ENCODE results near the gene SLC19A3.
"Not testable (repeated sequence)": the region's sequence is repeated elsewhere in the genome, so short reads cannot be mapped to it uniquely, and the experiment has no call there.

Gene SLC19A3

GRCh38 chr2:227748079-227748478 lies 30.3 kb upstream of the SLC19A3 start:
- no peak for TF ChIP-seq POLR2A (IDR thresholded peaks at IDR 0.05; ENCODE audit: extremely low read depth, insufficient read length)
- no peak for TF ChIP-seq MAX (IDR thresholded peaks at IDR 0.05; ENCODE audit: low read depth, low read length)
- TF ChIP-seq MYC (IDR thresholded peaks at IDR 0.05; ENCODE audit: low read depth, low read length) = no peak
- TF ChIP-seq CTCF (IDR thresholded peaks at IDR 0.05; ENCODE audit: low read depth, low read length) = peak; percentile 40
- peak; percentile 41 for DNase-seq (ENCODE audit: low read depth)
- no peak overlapping the region for H3K4me3 ChIP-seq (ENCODE audit: low read depth, low read length)

GRCh38 chr2:227745594-227745993 lies 27.8 kb upstream of the SLC19A3 start, which contains the start of gene SCYGR8:
Gene SCYGR8 (plus strand): TSS chr2:227745894. CDS start chr2:227745894, 0 bp downstream.
- H3K4me3 ChIP-seq (ENCODE audit: low read depth, low read length) = no peak within 1 kb of the TSS
- no peak for DNase-seq (ENCODE audit: low read depth)
- no peak for TF ChIP-seq MYC (IDR thresholded peaks at IDR 0.05; ENCODE audit: low read depth, low read length)
- TF ChIP-seq MAX (IDR thresholded peaks at IDR 0.05; ENCODE audit: low read depth, low read length) = no peak
- no peak for TF ChIP-seq CTCF (IDR thresholded peaks at IDR 0.05; ENCODE audit: low read depth, low read length)
- TF ChIP-seq POLR2A (IDR thresholded peaks at IDR 0.05; ENCODE audit: extremely low read depth, insufficient read length) = no peak

- TF ChIP-seq CTCF (IDR thresholded peaks at IDR 0.05; ENCODE audit: low read depth, low read length) = peak; percentile 31
- DNase-seq (ENCODE audit: low read depth) = peak; percentile 39
- not testable (repeated sequence) for H3K4me3 ChIP-seq (ENCODE audit: low read depth, low read length)
These were observed 22.9 kb upstream of the SLC19A3 start for GRCh38 chr2:227740705-227741104.

GRCh38 chr2:227739351-227739750 lies 21.5 kb upstream of the SLC19A3 start:
- no peak for DNase-seq (ENCODE audit: low read depth)
- TF ChIP-seq MYC (IDR thresholded peaks at IDR 0.05; ENCODE audit: low read depth, low read length) = no peak
- TF ChIP-seq MAX (IDR thresholded peaks at IDR 0.05; ENCODE audit: low read depth, low read length) = no peak
- TF ChIP-seq CTCF (IDR thresholded peaks at IDR 0.05; ENCODE audit: low read depth, low read length) = no peak
- TF ChIP-seq POLR2A (IDR thresholded peaks at IDR 0.05; ENCODE audit: extremely low read depth, insufficient read length) = no peak
- H3K4me3 ChIP-seq (ENCODE audit: low read depth, low read length) = no peak overlapping the region

GRCh38 chr2:227728035-227728434 lies 10.2 kb upstream of the SLC19A3 start, which contains the start of gene SCYGR7:
Gene SCYGR7 (plus strand): TSS chr2:227728335. CDS start chr2:227728335, 0 bp downstream.
- DNase-seq (ENCODE audit: low read depth) = no peak
- H3K4me3 ChIP-seq (ENCODE audit: low read depth, low read length) = no peak within 1 kb of the TSS
- TF ChIP-seq CTCF (IDR thresholded peaks at IDR 0.05; ENCODE audit: low read depth, low read length) = no peak
- TF ChIP-seq MAX (IDR thresholded peaks at IDR 0.05; ENCODE audit: low read depth, low read length) = no peak
- TF ChIP-seq MYC (IDR thresholded peaks at IDR 0.05; ENCODE audit: low read depth, low read length) = no peak
- no peak for TF ChIP-seq POLR2A (IDR thresholded peaks at IDR 0.05; ENCODE audit: extremely low read depth, insufficient read length)
